ENCODE measurements around the gene GPSM1. TPM values are rescaled to one million over a fixed set of nuclear protein-coding genes. Genes with fewer than 3 reads are reported as not detected.

The GPSM1 gene
- total RNA-seq, 1 donor from 2014 or later: 59.4 TPM

- H3K27ac Mint-ChIP-seq (ENCODE audit: unreplicated experiment): peak overlapping the region; percentile 34
- peaks cover 8% of the 10 kb centered on the region for H3K27me3 Mint-ChIP-seq (ENCODE audit: low read depth, unreplicated experiment)
These were observed 1.1 kb upstream of the GPSM1 start for GRCh38 chr9:136326061-136326760.

GRCh38 chr9:136326761-136327303 lies 507 bp upstream of the GPSM1 start:
- Histone ChIP-seq H4K20me1 (ENCODE audit: insufficient read depth, low read length) (peaks cover 38% of the 10 kb centered on the region), H3K36me3 (ENCODE audit: insufficient read depth, low read length) (no peaks in the 10 kb centered on the region), H3K27ac (ENCODE audit: low read depth, low read length) (peak overlapping the region; percentile 59), H2AFZ (ENCODE audit: low read depth, low read length) (peak overlapping the region; percentile 73), H3K79me2 (ENCODE audit: insufficient read depth, low read length) (peaks cover 40% of the 10 kb centered on the region), H3K4me2 (ENCODE audit: low read length) (peak overlapping the region; percentile 98), H3K9me3 (ENCODE audit: insufficient read depth, low read depth, low read length) (no peaks in the 10 kb centered on the region), H3K27me3 (ENCODE audit: insufficient read depth, low read length) (no peaks in the 10 kb centered on the region), H3K9ac (ENCODE audit: low read length) (peak overlapping the region; percentile 75), H3K4me3 (ENCODE audit: insufficient read depth, low read depth, low read length) (peak overlapping the region; percentile 37), H3K4me1 (ENCODE audit: insufficient read depth, low read length) (peaks cover 32% of the 10 kb centered on the region)
- Mint-ChIP-seq H3K27ac (ENCODE audit: unreplicated experiment) (peak overlapping the region; percentile 41), H3K36me3 (ENCODE audit: low read depth, unreplicated experiment) (peaks cover 3% of the 10 kb centered on the region), H3K4me1 (ENCODE audit: low read depth, unreplicated experiment) (peaks cover 11% of the 10 kb centered on the region), H3K9me3 (ENCODE audit: unreplicated experiment) (no peaks in the 10 kb centered on the region), H3K4me3 (ENCODE audit: unreplicated experiment) (peak overlapping the region; percentile 68), H3K27me3 (ENCODE audit: low read depth, unreplicated experiment) (peaks cover 8% of the 10 kb centered on the region)
- no peak for DNase-seq (ENCODE audit: low read depth)
- TF ChIP-seq CTCF (IDR thresholded peaks at IDR 0.05; ENCODE audit: insufficient read depth, low read depth, low read length): no peak
- no peak for TF ChIP-seq EZH2 (IDR thresholded peaks at IDR 0.05; ENCODE audit: insufficient read depth, low read length)
- FAIRE-seq: no peak

More at GRCh38 chr9:136326061-136326760, 1.1 kb upstream of the GPSM1 start:
- DNase-seq (ENCODE audit: low read depth) (peak; percentile 70), FAIRE-seq (no peak)
- H3K27ac ChIP-seq (ENCODE audit: low read depth, low read length): peak overlapping the region; percentile 59
- peaks cover 33% of the 10 kb centered on the region for H4K20me1 ChIP-seq (ENCODE audit: insufficient read depth, low read length)
- H3K27me3 ChIP-seq (ENCODE audit: insufficient read depth, low read length): no peaks in the 10 kb centered on the region
- H3K36me3 ChIP-seq (ENCODE audit: insufficient read depth, low read length): no peaks in the 10 kb centered on the region
- no peaks in the 10 kb centered on the region for H3K9me3 ChIP-seq (ENCODE audit: insufficient read depth, low read depth, low read length)
- H3K4me3 Mint-ChIP-seq (ENCODE audit: unreplicated experiment): no peak overlapping the region
- H3K4me1 Mint-ChIP-seq (ENCODE audit: low read depth, unreplicated experiment): peaks cover 11% of the 10 kb centered on the region
- H3K79me2 ChIP-seq (ENCODE audit: insufficient read depth, low read length): peaks cover 34% of the 10 kb centered on the region
- H2AFZ ChIP-seq (ENCODE audit: low read depth, low read length): peak overlapping the region; percentile 73
- H3K9me3 Mint-ChIP-seq (ENCODE audit: unreplicated experiment): no peaks in the 10 kb centered on the region
- H3K36me3 Mint-ChIP-seq (ENCODE audit: low read depth, unreplicated experiment): peaks cover 3% of the 10 kb centered on the region
- peak overlapping the region; percentile 75 for H3K9ac ChIP-seq (ENCODE audit: low read length)
- no peak overlapping the region for H3K4me3 ChIP-seq (ENCODE audit: insufficient read depth, low read depth, low read length)
- H3K4me2 ChIP-seq (ENCODE audit: low read length): peak overlapping the region; percentile 98
- no peak for TF ChIP-seq CTCF (IDR thresholded peaks at IDR 0.05; ENCODE audit: insufficient read depth, low read depth, low read length)
- TF ChIP-seq EZH2 (IDR thresholded peaks at IDR 0.05; ENCODE audit: insufficient read depth, low read length): no peak
- peaks cover 32% of the 10 kb centered on the region for H3K4me1 ChIP-seq (ENCODE audit: insufficient read depth, low read length)
